Transverse colon (tissue), 4 donors: ENCODE data around the gene RNF166. TPM values are rescaled to one million over a fixed set of nuclear protein-coding genes. Genes with fewer than 3 reads are reported as not detected.

Source experiments
- DNase-seq: peaks from one replicate; pipeline ENCODE4 v3.0.0-alpha.2; 2019
- H3K27ac ChIP-seq, 4 donors: fragments of 200-600 bp; sonication (generic); 2 replicates each; pipeline ENCODE4 v1.5.1; 2016 to 2018; ENCODE audit warnings: inconsistent platforms in 4 of 4
- H3K27me3 ChIP-seq: fragments of 200-600 bp; sonication (generic); 2 replicates; pipeline ENCODE4 v1.5.1; 2017; ENCODE audit warnings: inconsistent platforms
- H3K36me3 ChIP-seq, 4 donors: fragments of 200-600 bp; sonication (generic); 2 replicates each; pipeline ENCODE4 v1.5.1; 2017 to 2019; ENCODE audit warnings: inconsistent platforms in 4 of 4
- H3K4me1 ChIP-seq, 4 donors: fragments of 200-600 bp; sonication (generic); 2 replicates each; pipeline ENCODE4 v1.5.1; 2017 to 2020; ENCODE audit warnings: inconsistent platforms in 4 of 4
- H3K4me3 ChIP-seq, 4 donors: fragments of 200-600 bp; sonication (generic); 1 replicate in 1 of 4; 2 replicates in 3 of 4; pipeline versions ENCODE4 v1.5.1 to v1.6.1; 2017 to 2019; ENCODE audit warnings: inconsistent platforms in 4 of 4
- H3K9me3 ChIP-seq, 2 donors: fragments of 200-600 bp; sonication (generic); 2 replicates each; pipeline ENCODE4 v1.5.1; 2017 to 2019; ENCODE audit warnings: inconsistent platforms in 2 of 2
- CTCF ChIP-seq, 5 experiments: fragments of 200-600 bp in 3 of 5; fragments of 450-650 bp in 2 of 5; sonication (generic) in 3 of 5; IDR thresholded peaks; 1 replicate in 2 of 5; 2 replicates in 3 of 5; pipeline ENCODE4 v1.5.1; 2016 to 2017; ENCODE audit warnings: antibody characterized with exemption in 5 of 5, inconsistent platforms in 3 of 5, mild to moderate bottlenecking in 2 of 5, moderate library complexity in 1 of 5
- EP300 ChIP-seq: sonication (generic); formaldehyde crosslinking; IDR thresholded peaks from one replicate; pipeline ENCODE4 v1.6.1; 2017; ENCODE audit warnings: antibody characterized with exemption, low read depth
- POLR2A ChIP-seq: fragments of 450-650 bp; IDR thresholded peaks from one replicate; pipeline ENCODE4 v1.6.1; 2016; ENCODE audit warnings: antibody characterized with exemption, mild to moderate bottlenecking, moderate library complexity
- POLR2AphosphoS5 ChIP-seq, 3 donors: sonication (generic); formaldehyde crosslinking; IDR thresholded peaks; one replicate each; pipeline ENCODE4 v1.6.1; 2016; ENCODE audit warnings: antibody characterized with exemption in 3 of 3
- WGBS, 2 donors: methylation state at CpG; one replicate each; pipeline ENCODE4 v1.1.5; 2018; ENCODE audit warnings: low coverage in 1 of 2; 5-methylcytosine and 5-hydroxymethylcytosine counted together
- in situ Hi-C, 4 donors: fragments of 200-750 bp; cut with MboI; loops; one replicate each; pipeline versions ENCODE4 v1.15.0 to v1.15.1; 2017; ENCODE audit warnings: low sequenced_read_pairs in 3 of 4, low pct_ligation_motif_present in 1 of 4, low pct_unique_long_range_greater_than_20kb in 1 of 4
- intact Hi-C: fragments of 100-400 bp; cut with DNase I; formaldehyde crosslinking; loops from one replicate; pipeline ENCODE4 v1.15.1; 2023; ENCODE audit warnings: low total_unique reads
- total RNA-seq, 4 donors: library from RNA; depleted of rRNA; stranded (reverse); fragments of >200 nt; gene quantifications; one replicate each; pipeline ENCODE4 v1.1.0, GENCODE V29; 2016

RNF166 gene, protein sequence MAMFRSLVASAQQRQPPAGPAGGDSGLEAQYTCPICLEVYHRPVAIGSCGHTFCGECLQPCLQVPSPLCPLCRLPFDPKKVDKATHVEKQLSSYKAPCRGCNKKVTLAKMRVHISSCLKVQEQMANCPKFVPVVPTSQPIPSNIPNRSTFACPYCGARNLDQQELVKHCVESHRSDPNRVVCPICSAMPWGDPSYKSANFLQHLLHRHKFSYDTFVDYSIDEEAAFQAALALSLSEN
- total RNA-seq: 10 to 100 TPM; 10.3 to 15.3 (median 14.4) TPM

DNA sequence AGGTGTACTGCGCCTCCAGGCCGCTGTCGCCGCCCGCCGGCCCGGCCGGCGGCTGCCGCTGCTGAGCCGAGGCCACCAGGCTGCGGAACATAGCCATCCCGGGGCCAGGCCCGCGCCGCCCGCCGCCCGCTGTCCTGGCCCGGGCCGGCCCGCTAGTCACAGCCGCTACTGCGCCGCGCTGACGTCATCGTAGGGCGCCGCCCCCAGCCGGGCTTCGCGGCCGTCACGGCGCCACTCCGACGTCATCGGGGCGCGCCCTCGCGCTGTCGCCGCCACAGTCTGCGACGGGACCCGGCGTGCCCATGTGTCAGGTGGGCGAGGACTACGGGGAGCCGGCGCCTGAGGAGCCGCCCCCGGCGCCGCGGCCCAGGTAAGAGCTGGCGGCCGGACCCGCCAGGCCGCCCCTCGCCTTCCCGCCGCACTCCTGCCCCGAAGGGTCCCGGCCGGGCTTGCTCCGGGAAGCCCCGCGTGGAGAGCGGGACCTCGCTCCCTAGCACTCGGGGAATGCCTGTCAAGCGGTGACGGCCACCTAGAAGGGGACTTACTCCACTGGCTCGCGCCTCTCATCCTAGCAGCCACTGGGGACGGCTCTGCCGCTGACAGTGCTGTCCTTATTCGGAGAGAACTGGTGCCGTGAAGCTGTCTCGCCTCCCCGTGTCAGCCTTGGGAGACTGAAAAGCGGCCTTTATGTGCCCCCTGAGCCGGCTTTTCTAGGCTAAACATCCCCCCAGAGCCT lies at the start of gene RNF166, which contains the start of gene CTU2:
TSS of gene RNF166 (minus strand) at position 180 of the 736 bp plus-strand sequence. CDS start at position 97, 83 bp downstream.
TSS of gene CTU2 (plus strand) at position 275 of the 736 bp plus-strand sequence. CDS start at position 303, 28 bp downstream.
- intact Hi-C loops (no loop called here), in situ Hi-C loops (no loop called here)
- Histone ChIP-seq H3K9me3 (no peaks in the 10 kb centered on the region), H3K4me3 (peak within 1 kb of the TSS; percentile 80 to 96 (median 92)), H3K36me3 (no peaks in the 10 kb centered on the region), H3K27ac (peak within 1 kb of the TSS; percentile 85 to 88 (median 86)), H3K4me1 (peaks cover 20 to 36% (median 28%) of the 10 kb centered on the region in 4 donors), H3K27me3 (no peaks in the 10 kb centered on the region)
- 0% methylated on average over 52 of the region's 86 CpGs; no CpG with 5 or more reads in 1 of the 2 donors for WGBS, 2 donors
- TF ChIP-seq EP300: no peak
- TF ChIP-seq POLR2AphosphoS5 (IDR thresholded peaks at IDR 0.05): peak; percentile 69 to 87 (median 81)
- peak; percentile 43 for TF ChIP-seq POLR2A
- TF ChIP-seq CTCF (IDR thresholded peaks at IDR 0.05): peak in 1 of 5 experiments; percentile 9
- peak; percentile 93 for DNase-seq

- TF ChIP-seq EP300 (no peak), CTCF (IDR thresholded peaks at IDR 0.05) (peak in 1 of 5 experiments; percentile 15)
- Histone ChIP-seq H3K4me3 (no peak overlapping the region), H3K4me1 (peaks cover 7 to 31% (median 28%) of the 10 kb centered on the region in 4 donors), H3K27me3 (no peaks in the 10 kb centered on the region), H3K9me3 (no peaks in the 10 kb centered on the region), H3K36me3 (no peaks in the 10 kb centered on the region), H3K27ac (peak overlapping the region; percentile 10 to 44 (median 16))
- in situ Hi-C loops (no loop called here), intact Hi-C loops (no loop called here)
- DNase-seq: no peak
- 74 to 79% methylated on average over 7 to 34 of the region's 42 CpGs for WGBS, 2 donors
Measured at GRCh38 chr16:88754912-88755744, 48.9 kb upstream of the RNF166 start.

- TF ChIP-seq POLR2A: no peak
- TF ChIP-seq POLR2AphosphoS5 (IDR thresholded peaks at IDR 0.05): no peak
- no peak for TF ChIP-seq CTCF (IDR thresholded peaks at IDR 0.05)
- no peak for TF ChIP-seq EP300
- intact Hi-C loops (no loop called here), in situ Hi-C loops (no loop called here)
- Histone ChIP-seq H3K27me3 (no peaks in the 10 kb centered on the region), H3K4me3 (no peak overlapping the region), H3K9me3 (no peaks in the 10 kb centered on the region), H3K36me3 (no peaks in the 10 kb centered on the region), H3K4me1 (peaks cover 0 to 22% (median 20%) of the 10 kb centered on the region in 4 donors), H3K27ac (peak overlapping the region; percentile 10 to 44 (median 16))
- DNase-seq: no peak
- WGBS, 2 donors: 92% methylated on average over 24 of the region's 28 CpGs; no CpG with 5 or more reads in 1 of the 2 donors
Measured at GRCh38 chr16:88754109-88754911, 48.1 kb upstream of the RNF166 start.
